Testis (tissue), 3 donors: Measurements from ENCODE around the gene VPS54. TPM values are rescaled to one million over a fixed set of nuclear protein-coding genes. Genes with fewer than 3 reads are reported as not detected.
A peak's percentile ranks its signal among the peaks of the same experiment; 100 is the strongest.

Source experiments
- DNase-seq: peaks from one replicate; pipeline ENCODE4 v3.0.0-alpha.2; 2019
- H3K27ac ChIP-seq, 2 donors: fragments of 200-600 bp; sonication (generic); one replicate each; pipeline ENCODE4 v1.5.1; 2019
- H3K27me3 ChIP-seq: fragments of 200-600 bp; sonication (generic); one replicate; pipeline ENCODE4 v1.5.1; 2019
- H3K36me3 ChIP-seq: fragments of 200-600 bp; sonication (generic); one replicate; pipeline ENCODE4 v1.5.1; 2017; ENCODE audit warnings: low read depth; ENCODE audit errors: missing control alignments
- H3K4me1 ChIP-seq: fragments of 200-600 bp; sonication (generic); one replicate; pipeline ENCODE4 v1.5.1; 2019
- H3K4me3 ChIP-seq, 2 donors: fragments of 200-600 bp; sonication (generic); one replicate each; pipeline ENCODE4 v1.5.1; 2017 to 2019
- H3K9me3 ChIP-seq: fragments of 200-600 bp; sonication (generic); one replicate; pipeline ENCODE4 v1.5.1; 2017
- POLR2A ChIP-seq: fragments of 450-650 bp; IDR thresholded peaks from one replicate; pipeline ENCODE4 v1.6.1; 2017; ENCODE audit warnings: antibody characterized with exemption, mild to moderate bottlenecking, moderate library complexity
- WGBS, 2 donors: methylation state at CpG; one replicate each; pipeline ENCODE4 v1.1.5; 2018; 5-methylcytosine and 5-hydroxymethylcytosine counted together
- intact Hi-C: fragments of 100-400 bp; cut with DNase I; formaldehyde crosslinking; loops from one replicate; pipeline ENCODE4 v1.15.1; 2023; ENCODE audit warnings: low total_unique reads
- polyA plus RNA-seq: library from polyadenylated mRNA; stranded (reverse); fragments of 350-450 nt; fragmentation: Illumina TruSeq; extraction: RNeasy Lipid Tissue Mini Kit (QIAGEN cat#74804); gene quantifications from one replicate; pipeline ENCODE4 v1.2.3, GENCODE V29; 2014; ENCODE audit warnings: low read depth, low replicate concordance; ENCODE audit not compliant: insufficient read depth
- total RNA-seq, 2 donors: library from RNA; depleted of rRNA; stranded (reverse); fragments of >200 nt; gene quantifications; one replicate each; pipeline ENCODE4 v1.2.3, GENCODE V29; 2016
- TF ChIP-seq, protein P1 (sequence below), 3 experiments: fragments of 450-650 bp in 2 of 3; fragments of 200-600 bp in 1 of 3; sonication (generic) in 1 of 3; IDR thresholded peaks; one replicate each; pipeline ENCODE4 v1.5.1; 2016 to 2019; ENCODE audit warnings: antibody characterized with exemption in 3 of 3, mild to moderate bottlenecking in 2 of 3, moderate library complexity in 1 of 3

Gene VPS54
- total and polyA plus RNA-seq, 3 donors from 2014 or later = 26.5 to 28.5 (median 27.4) TPM

DNA sequence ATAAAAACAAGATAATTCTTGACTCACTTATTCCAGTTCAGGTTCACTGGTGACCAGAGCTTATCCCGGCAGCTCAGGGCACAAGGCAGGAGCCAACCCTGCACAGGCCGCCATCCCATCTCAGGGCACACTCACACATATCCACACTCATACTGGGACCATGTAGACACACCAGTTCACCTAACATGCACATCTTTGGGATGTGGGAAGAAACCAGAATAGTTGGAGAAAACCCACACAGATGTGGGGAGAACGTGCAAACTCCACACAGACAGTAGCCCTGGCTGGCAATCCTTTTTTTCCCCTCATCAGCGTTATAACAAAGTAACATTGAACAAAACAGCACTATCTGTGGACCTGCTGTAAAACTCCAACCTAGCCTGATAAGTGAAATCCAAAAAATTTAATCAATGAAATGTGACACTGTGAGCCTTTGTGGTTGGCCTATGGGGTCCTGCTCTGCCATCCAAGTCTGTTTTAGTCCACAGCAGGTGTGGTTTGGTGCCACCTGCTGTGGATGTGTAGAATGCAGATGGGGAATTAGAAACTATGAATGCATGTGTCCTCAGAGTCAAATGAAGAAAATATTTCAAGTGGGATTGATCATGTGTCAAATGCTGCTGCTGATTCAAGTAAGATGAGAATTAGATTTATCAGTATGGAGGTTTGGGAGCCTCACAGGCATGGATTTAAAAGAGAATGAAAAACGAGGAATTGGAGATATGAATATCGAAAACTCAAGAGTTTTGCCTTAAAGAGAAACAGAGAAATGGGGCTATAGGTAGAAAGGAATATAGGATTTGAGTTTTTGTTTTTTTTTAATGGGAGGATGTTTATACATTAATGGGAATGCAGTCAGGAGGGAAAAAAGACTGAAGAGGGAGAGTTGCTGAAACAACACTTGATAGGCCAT, 130.5 kb downstream of the VPS54 start:
- intact Hi-C loops = no loop called here
- H3K36me3 ChIP-seq = no peaks in the 10 kb centered on the region

GRCh38 chr2:63888053-63888452, 131.2 kb downstream of the VPS54 start:
- no peaks in the 10 kb centered on the region for H3K4me1 ChIP-seq
- 70 to 83% methylated on average over 2 of the region's 2 CpGs for WGBS, 2 donors
- intact Hi-C loops = no loop called here
- H3K27ac ChIP-seq = no peak overlapping the region
- H3K27me3 ChIP-seq = no peaks in the 10 kb centered on the region
- H3K36me3 ChIP-seq = no peaks in the 10 kb centered on the region
- DNase-seq = no peak
- TF ChIP-seq, protein P1, sequence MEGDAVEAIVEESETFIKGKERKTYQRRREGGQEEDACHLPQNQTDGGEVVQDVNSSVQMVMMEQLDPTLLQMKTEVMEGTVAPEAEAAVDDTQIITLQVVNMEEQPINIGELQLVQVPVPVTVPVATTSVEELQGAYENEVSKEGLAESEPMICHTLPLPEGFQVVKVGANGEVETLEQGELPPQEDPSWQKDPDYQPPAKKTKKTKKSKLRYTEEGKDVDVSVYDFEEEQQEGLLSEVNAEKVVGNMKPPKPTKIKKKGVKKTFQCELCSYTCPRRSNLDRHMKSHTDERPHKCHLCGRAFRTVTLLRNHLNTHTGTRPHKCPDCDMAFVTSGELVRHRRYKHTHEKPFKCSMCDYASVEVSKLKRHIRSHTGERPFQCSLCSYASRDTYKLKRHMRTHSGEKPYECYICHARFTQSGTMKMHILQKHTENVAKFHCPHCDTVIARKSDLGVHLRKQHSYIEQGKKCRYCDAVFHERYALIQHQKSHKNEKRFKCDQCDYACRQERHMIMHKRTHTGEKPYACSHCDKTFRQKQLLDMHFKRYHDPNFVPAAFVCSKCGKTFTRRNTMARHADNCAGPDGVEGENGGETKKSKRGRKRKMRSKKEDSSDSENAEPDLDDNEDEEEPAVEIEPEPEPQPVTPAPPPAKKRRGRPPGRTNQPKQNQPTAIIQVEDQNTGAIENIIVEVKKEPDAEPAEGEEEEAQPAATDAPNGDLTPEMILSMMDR (IDR thresholded peaks at IDR 0.05) = no peak
- TF ChIP-seq POLR2A = no peak
- H3K9me3 ChIP-seq = no peaks in the 10 kb centered on the region
- no peak overlapping the region for H3K4me3 ChIP-seq

More for the DNA sequence above, 130.5 kb downstream of the VPS54 start:
- 74 to 86% methylated on average over 6 of the region's 6 CpGs for WGBS, 2 donors
- TF ChIP-seq, protein P1 (IDR thresholded peaks at IDR 0.05) = peak in 2 of 3 experiments; percentile 59 to 67
- no peak for TF ChIP-seq POLR2A
- Histone ChIP-seq H3K4me1 (no peaks in the 10 kb centered on the region), H3K4me3 (no peak overlapping the region), H3K9me3 (no peaks in the 10 kb centered on the region), H3K27me3 (no peaks in the 10 kb centered on the region), H3K27ac (no peak overlapping the region)
- peak; percentile 58 for DNase-seq

- no peak overlapping the region for H3K27ac ChIP-seq
- H3K27me3 ChIP-seq = no peaks in the 10 kb centered on the region
- WGBS, 2 donors = 97% methylated on average over 2 of the region's 2 CpGs
- TF ChIP-seq, protein P1 (IDR thresholded peaks at IDR 0.05) = no peak
- no peak for TF ChIP-seq POLR2A
- H3K36me3 ChIP-seq = no peaks in the 10 kb centered on the region
- H3K4me3 ChIP-seq = no peak overlapping the region
- no peak for DNase-seq
- H3K9me3 ChIP-seq = no peaks in the 10 kb centered on the region
- H3K4me1 ChIP-seq = no peaks in the 10 kb centered on the region
- intact Hi-C loops = no loop called here
These were observed 132.8 kb downstream of the VPS54 start for GRCh38 chr2:63886445-63886844.

DNA sequence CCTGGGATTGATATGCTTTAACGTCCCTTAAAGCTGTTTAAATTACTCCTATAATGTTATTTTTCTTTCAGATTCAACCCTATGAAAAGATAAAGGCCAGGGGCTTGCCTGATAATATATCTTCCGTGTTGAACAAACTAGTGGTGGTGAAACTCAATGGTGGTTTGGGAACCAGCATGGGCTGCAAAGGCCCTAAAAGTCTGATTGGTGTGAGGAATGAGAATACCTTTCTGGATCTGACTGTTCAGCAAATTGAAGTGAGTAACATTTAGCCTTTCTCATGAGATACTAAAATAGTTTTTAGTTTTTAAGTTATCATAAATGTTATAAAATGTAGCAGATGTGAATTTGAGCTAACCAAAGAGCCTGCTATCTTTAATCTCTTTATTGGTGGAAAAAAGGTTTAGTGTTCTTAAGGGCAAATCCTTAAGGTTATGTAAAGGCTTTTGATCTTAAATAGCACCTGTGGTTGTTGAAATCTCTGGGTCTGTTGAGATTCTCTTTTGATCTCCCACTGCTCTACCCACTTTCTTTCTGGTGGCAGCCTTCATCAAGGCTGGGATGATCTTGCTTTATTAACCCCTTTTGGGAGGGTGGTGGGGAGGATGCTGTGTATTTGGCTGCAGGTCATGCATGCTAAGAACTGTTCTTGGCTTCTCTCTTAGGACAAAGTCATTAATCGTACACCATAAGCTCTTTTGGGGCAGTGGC, 136.7 kb downstream of the VPS54 start:
- DNase-seq = no peak
- Histone ChIP-seq H3K36me3 (no peaks in the 10 kb centered on the region), H3K9me3 (no peaks in the 10 kb centered on the region), H3K27me3 (no peaks in the 10 kb centered on the region), H3K4me3 (no peak overlapping the region), H3K4me1 (no peaks in the 10 kb centered on the region), H3K27ac (no peak overlapping the region)
- WGBS, 2 donors = 72 to 74% methylated on average over 3 of the region's 3 CpGs
- TF ChIP-seq, protein P1 (IDR thresholded peaks at IDR 0.05) = no peak
- TF ChIP-seq POLR2A = no peak
- intact Hi-C loops = no loop called here
